BE2C (cell line): ENCODE data around the gene RIMS3. TPM values are rescaled to one million over a fixed set of nuclear protein-coding genes. Genes with fewer than 3 reads are reported as not detected.

ENCODE experiments used
- DNase-seq: peaks from one replicate; pipeline ENCODE4 v3.0.0-alpha.2; 2020
- H3K27me3 ChIP-seq: fragments of 250-450 bp; sonication (Bioruptor Pico); 2 replicates; pipeline ENCODE4 v1.5.1; 2020; ENCODE audit warnings: mild to moderate bottlenecking
- H3K36me3 ChIP-seq: fragments of 250-450 bp; sonication (Bioruptor Pico); 2 replicates; pipeline ENCODE4 v1.5.1; 2020; ENCODE audit warnings: mild to moderate bottlenecking
- H3K4me1 ChIP-seq: fragments of 250-450 bp; sonication (Bioruptor Pico); 2 replicates; pipeline ENCODE4 v1.5.1; 2020
- H3K4me3 ChIP-seq: 2 replicates; pipeline ENCODE4 v1.5.1; 2011; ENCODE audit warnings: low read depth, low read length
- H3K9me3 ChIP-seq: fragments of 250-450 bp; sonication (Bioruptor Pico); 2 replicates; pipeline ENCODE4 v1.5.1; 2020
- polyA plus RNA-seq: library from polyadenylated mRNA; unstranded; fragments of >200 nt; gene quantifications from one replicate; pipeline ENCODE4 v1.2.1, GENCODE V29; 2012; ENCODE audit warnings: low read depth, missing spikeins; ENCODE audit not compliant: insufficient read length, insufficient read depth
- TF ChIP-seq, protein P1 (sequence below): IDR thresholded peaks from 2 replicates; pipeline ENCODE4 v1.5.1; 2012; ENCODE audit warnings: mild to moderate bottlenecking, low read depth, low read length

The RIMS3 gene
- 47.8 TPM for polyA plus RNA-seq

DNA sequence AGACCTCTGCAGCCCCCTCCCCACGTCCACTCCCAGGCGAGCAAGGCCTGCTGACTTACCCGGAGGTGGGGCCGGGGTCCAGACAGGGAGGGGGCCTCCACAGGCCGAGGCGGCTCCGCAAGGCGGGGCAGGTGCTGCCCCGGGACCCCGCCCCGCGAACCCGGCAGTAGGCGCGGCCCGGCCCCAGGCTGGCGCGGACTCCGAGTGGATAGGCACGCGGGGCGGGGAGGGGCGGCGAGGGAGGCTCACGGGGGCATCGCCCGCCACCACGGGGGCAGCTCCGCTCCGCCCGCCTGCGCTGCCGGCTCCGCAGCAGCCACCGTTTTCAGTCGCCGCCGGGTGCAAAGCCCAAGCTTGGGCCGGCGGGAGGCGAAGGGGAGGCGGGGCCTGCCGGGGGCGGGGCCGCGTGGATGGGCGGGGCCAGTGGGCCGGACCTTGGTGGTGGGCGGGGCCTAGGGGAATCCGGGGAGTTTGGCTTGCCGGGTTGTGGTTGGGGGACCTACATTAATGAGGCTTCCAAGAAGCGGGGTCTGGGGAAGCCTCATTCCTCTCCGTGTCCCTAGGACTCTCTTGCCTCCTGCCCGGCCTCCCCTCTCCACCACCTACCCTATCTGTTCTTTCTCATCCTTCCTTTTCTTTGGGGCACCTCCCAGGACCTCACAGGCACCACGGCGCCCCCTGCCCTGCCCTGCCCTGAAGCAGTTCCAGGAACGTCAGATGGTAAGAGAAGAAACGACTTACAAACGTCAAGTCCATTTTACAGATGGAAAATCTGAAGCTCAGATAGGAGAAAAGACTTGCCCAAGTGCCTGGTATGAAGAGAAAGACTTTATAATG, at the start of gene RIMS3:
RIMS3 (minus strand) TSS at position 348 of the 837 bp plus-strand sequence. CDS start 23,757 bp downstream, outside the sequence.
- TF ChIP-seq, protein P1, sequence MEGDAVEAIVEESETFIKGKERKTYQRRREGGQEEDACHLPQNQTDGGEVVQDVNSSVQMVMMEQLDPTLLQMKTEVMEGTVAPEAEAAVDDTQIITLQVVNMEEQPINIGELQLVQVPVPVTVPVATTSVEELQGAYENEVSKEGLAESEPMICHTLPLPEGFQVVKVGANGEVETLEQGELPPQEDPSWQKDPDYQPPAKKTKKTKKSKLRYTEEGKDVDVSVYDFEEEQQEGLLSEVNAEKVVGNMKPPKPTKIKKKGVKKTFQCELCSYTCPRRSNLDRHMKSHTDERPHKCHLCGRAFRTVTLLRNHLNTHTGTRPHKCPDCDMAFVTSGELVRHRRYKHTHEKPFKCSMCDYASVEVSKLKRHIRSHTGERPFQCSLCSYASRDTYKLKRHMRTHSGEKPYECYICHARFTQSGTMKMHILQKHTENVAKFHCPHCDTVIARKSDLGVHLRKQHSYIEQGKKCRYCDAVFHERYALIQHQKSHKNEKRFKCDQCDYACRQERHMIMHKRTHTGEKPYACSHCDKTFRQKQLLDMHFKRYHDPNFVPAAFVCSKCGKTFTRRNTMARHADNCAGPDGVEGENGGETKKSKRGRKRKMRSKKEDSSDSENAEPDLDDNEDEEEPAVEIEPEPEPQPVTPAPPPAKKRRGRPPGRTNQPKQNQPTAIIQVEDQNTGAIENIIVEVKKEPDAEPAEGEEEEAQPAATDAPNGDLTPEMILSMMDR = peak; percentile 18; the same call in 1 of the 2 replicates
- Histone ChIP-seq H3K4me3 (peak within 1 kb of the TSS; percentile 75), H3K36me3 (peaks cover 5% of the 10 kb centered on the region; the same call in 1 of the 2 replicates), H3K4me1 (peaks cover 8% of the 10 kb centered on the region), H3K9me3 (no peaks in the 10 kb centered on the region), H3K27me3 (no peaks in the 10 kb centered on the region)
- DNase-seq = peak; percentile 80

DNA sequence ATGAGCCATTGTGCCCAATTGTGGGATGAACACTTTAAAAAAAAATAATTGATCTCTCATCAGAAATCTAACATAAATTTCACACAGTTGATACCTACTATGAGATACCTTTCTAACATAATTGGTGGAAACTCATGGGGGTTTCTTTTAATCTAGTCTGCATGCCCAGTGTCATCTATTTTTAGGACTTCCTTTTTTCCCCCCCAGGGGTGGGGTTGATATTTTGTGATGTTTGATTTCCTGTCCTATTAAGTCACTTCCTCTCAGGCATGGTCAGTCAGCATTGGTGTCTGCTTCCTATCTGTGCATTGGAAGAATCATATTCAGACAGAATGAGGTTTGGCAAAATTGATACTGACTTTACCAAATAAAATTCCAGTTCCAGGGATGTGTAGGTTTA, 47.5 kb upstream of the RIMS3 start:
- TF ChIP-seq, protein P1 = no peak
- Histone ChIP-seq H3K4me1 (no peaks in the 10 kb centered on the region), H3K4me3 (no peak overlapping the region), H3K9me3 (no peaks in the 10 kb centered on the region), H3K27me3 (no peaks in the 10 kb centered on the region), H3K36me3 (no peaks in the 10 kb centered on the region; the same call in 1 of the 2 replicates)
- no peak for DNase-seq

DNA sequence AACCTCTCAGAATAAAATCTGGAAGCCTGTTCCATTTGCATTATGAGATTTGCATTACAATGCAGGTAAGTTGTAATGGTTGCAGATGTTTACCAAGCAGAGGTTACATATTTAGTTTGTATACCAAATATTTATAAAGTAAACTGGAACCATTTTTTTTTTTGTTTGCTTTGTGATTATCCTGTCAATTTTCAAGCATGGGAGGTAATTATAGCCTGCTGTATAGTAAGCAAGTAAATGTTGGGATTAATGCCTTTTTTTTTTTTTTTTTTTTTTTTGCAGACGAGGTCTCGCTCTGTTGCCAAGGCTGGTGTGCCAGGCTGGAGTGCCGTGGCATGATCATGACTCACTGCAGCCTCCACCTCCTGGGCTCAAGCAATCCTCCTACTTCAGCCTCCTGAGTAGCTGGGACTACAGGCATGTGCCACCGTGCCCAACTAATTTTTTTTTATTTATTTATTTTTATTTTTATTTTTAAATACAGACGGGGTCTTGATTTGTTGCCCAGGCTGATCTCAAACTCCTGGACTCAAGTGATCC, 47.0 kb upstream of the RIMS3 start:
- Histone ChIP-seq H3K4me3 (no peak overlapping the region), H3K4me1 (no peaks in the 10 kb centered on the region), H3K27me3 (no peaks in the 10 kb centered on the region), H3K36me3 (no peaks in the 10 kb centered on the region), H3K9me3 (no peaks in the 10 kb centered on the region)
- no peak for DNase-seq
- TF ChIP-seq, protein P1 = no peak

DNA sequence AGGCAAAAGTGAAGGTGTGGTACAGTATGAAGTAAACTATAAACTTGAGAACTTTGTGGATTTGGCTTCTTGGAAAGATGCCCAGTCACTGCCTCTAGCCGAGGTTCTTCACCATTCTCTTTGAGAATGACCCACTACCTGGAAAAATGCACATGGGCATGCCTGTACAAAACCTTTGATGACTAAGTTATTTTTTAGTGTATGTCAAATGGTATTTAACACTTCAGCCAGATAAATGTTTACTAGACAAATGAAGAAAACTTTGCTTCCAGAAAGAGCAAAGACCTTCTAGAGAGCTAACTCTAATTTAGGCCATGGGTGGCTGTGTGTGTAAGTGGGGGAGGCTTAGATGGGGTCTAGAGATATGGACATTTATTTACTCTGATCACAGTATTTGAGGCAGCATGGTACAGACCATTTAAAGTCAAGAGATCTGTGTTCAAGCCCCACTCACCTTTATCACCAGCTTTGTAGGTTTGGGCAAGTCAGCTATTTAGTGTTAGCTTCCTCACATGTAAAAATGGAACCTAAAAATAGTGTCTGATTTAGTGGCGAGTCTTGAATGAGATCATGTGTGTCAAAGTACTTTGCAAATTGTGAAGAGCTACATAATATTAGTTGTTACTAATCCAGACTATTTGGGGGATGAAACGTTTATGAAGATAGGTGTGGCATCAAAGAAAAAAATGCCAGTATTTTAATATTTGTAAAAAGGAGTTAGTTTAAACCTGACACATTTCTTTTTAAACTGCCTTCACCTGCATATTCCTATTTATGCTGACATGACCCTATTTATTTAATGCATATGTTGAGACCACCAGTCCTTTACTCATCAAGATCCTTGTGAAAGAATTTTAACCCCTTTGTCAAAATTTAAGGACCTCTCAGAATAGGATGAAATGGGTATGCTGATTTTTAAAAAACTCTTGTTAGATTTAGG, 46.3 kb upstream of the RIMS3 start:
- no peaks in the 10 kb centered on the region for H3K4me1 ChIP-seq
- no peaks in the 10 kb centered on the region for H3K36me3 ChIP-seq
- TF ChIP-seq, protein P1 = no peak
- no peaks in the 10 kb centered on the region for H3K27me3 ChIP-seq
- no peaks in the 10 kb centered on the region for H3K9me3 ChIP-seq
- no peak for DNase-seq
- H3K4me3 ChIP-seq = peak overlapping the region; percentile 80; the same call in 1 of the 2 replicates

DNA sequence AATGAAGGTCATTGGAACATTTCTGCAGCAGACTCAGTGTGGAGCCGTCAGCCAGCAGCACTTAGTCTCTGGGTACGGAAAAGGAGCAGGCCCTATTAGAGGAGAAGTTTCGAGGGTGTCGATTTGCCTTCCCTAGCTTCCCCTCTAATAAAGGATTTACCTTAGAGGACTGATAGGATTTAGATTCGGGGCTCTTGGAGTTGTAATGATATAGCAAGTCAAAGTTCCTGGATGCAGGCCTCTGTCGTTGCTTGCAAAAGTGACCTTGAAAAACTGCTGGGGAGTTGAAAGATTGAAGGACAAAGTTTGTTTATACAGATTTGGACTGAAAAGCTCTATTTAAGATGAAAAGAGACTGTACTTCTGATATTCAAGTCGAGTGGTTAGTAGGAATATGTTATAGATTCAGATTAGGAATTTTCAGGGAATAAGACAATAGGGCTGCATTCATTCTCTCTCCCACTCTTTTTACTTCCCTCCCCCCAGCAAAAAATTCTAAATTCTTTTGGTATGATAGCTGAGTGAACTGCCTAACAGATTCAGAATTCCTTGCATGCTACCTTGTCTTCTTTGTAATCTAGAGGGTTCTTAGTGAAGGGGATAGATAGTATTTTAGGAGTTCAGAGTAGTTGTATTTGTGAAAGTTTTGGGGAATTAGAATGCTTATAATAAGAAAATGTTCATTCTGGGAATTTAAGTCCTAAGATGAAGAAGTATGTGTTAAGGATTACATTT, 45.3 kb upstream of the RIMS3 start:
- Histone ChIP-seq H3K9me3 (no peaks in the 10 kb centered on the region), H3K4me1 (no peaks in the 10 kb centered on the region), H3K4me3 (peak overlapping the region; percentile 80), H3K36me3 (no peaks in the 10 kb centered on the region), H3K27me3 (no peaks in the 10 kb centered on the region)
- TF ChIP-seq, protein P1 = no peak
- no peak for DNase-seq
